H7 (cell line): ENCODE measurements around the gene DIP2C. TPM values are rescaled to one million over a fixed set of nuclear protein-coding genes. Genes with fewer than 3 reads are reported as not detected.

Experiments
- DNase-seq: peaks from one replicate; pipeline ENCODE4 v3.0.0; 2012
- H3K27me3 ChIP-seq: 2 replicates; pipeline ENCODE4 v1.6.0; 2011; ENCODE audit warnings: mild to moderate bottlenecking, low read length; ENCODE audit not compliant: control insufficient read depth, insufficient read depth
- H3K36me3 ChIP-seq: replicated peaks from 2 replicates; pipeline ENCODE4 v1.5.1; 2011; ENCODE audit warnings: low read length; ENCODE audit not compliant: control insufficient read depth, insufficient read depth
- H3K4me3 ChIP-seq: 2 replicates; pipeline ENCODE4 v1.5.1; 2011; ENCODE audit warnings: low read depth, mild to moderate bottlenecking, control low read depth, low read length, moderate library complexity; ENCODE audit not compliant: insufficient read depth
- total RNA-seq: library from RNA; depleted of rRNA; stranded (reverse); fragments of >200 nt; shearing (Covaris generic); gene quantifications from 2 replicates; pipeline ENCODE4 v1.2.3, GENCODE V29; 2014; rRNA removed

The DIP2C gene
- total RNA-seq, 1 experiment from 2014 or later, result 4.8 TPM

DNA sequence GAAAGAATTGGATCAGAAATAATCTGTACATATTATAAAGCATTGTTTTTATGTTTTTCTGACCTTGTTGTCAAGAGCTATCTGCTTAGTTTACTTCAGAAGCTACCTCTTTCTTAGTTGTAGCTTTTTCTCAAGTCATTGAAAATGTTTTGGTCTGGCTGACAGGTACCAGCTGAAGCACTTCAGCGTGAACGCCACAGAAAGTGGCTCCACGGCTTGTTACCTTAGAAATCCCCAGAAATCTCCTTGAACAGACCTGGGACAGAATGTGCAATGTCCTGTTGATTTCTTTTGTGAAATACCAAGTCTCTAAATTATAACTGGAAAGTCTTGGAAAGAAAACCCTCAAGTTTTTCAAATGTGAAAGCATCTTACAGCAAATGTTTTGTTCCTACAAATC, 457.4 kb downstream of the DIP2C start:
- Histone ChIP-seq H3K36me3 (no peaks in the 10 kb centered on the region), H3K4me3 (no peak overlapping the region), H3K27me3 (no peaks in the 10 kb centered on the region)
- no peak for DNase-seq

DNA sequence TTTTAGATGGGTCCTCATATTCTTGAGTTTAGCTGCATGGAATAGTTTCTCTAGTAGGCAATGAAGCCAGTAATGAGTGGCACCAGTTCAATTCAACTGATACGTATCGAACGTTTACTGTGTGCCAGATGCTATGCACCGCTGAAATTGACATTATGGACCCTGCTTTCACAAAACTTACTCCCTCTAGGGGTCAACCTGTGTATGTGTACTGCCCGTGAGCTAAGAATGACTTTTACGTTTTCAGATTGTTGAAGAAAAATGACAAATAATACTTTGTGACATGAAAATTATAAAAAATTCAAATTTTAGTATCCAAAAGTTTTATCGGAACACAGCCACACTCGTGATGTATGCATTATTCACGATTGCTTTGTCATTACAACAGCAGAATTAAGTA, 458.7 kb downstream of the DIP2C start:
- Histone ChIP-seq H3K4me3 (no peak overlapping the region), H3K27me3 (no peaks in the 10 kb centered on the region), H3K36me3 (no peaks in the 10 kb centered on the region)
- peak; percentile 23 for DNase-seq

- Histone ChIP-seq H3K4me3 (no peak overlapping the region), H3K27me3 (no peaks in the 10 kb centered on the region), H3K36me3 (no peaks in the 10 kb centered on the region)
- DNase-seq, result no peak
Observed at GRCh38 chr10:228366-228765, 461.1 kb downstream of the DIP2C start.

- DNase-seq, result no peak
- Histone ChIP-seq H3K36me3 (no peaks in the 10 kb centered on the region), H3K4me3 (no peak overlapping the region), H3K27me3 (no peaks in the 10 kb centered on the region)
Observed at GRCh38 chr10:227014-227413, 462.5 kb downstream of the DIP2C start.

GRCh38 chr10:226018-226417, 463.4 kb downstream of the DIP2C start:
- H3K36me3 ChIP-seq, result no peaks in the 10 kb centered on the region
- no peaks in the 10 kb centered on the region for H3K27me3 ChIP-seq
- H3K4me3 ChIP-seq, result no peak overlapping the region
- DNase-seq, result no peak

DNA sequence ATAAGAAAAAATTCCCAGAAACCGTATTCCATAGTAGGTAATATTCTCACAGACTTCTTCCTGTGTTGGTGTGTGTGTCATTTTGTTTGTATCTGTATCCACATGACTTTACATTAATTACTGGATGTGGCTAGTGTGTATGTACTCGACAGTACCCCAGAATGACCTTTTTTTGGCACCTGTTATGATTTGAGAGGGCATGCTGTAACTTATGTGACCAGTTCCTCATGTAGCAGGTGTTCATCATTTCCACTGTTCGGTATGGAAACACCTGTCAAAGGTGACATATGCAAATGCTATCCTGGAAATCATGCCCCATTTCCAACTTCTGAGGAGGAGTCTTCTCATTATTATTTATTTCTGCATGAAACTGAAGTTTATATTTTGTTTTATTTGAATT, 464.9 kb downstream of the DIP2C start:
- no peak for DNase-seq
- H3K36me3 ChIP-seq, result no peaks in the 10 kb centered on the region
- no peaks in the 10 kb centered on the region for H3K27me3 ChIP-seq
- H3K4me3 ChIP-seq, result no peak overlapping the region

Other genes starting within 250 kb of the DIP2C start
- 31.3 and 36.9 TPM in 2 replicates for gene LARP4B, start 242.0 kb upstream of the DIP2C start, total RNA-seq